Measurements from ENCODE around the gene AXIN1. TPM values are rescaled to one million over a fixed set of nuclear protein-coding genes. Genes with fewer than 3 reads are reported as not detected.

AXIN1 gene
- total RNA-seq, 1 experiment from 2014 or later = 49.8 TPM

DNA sequence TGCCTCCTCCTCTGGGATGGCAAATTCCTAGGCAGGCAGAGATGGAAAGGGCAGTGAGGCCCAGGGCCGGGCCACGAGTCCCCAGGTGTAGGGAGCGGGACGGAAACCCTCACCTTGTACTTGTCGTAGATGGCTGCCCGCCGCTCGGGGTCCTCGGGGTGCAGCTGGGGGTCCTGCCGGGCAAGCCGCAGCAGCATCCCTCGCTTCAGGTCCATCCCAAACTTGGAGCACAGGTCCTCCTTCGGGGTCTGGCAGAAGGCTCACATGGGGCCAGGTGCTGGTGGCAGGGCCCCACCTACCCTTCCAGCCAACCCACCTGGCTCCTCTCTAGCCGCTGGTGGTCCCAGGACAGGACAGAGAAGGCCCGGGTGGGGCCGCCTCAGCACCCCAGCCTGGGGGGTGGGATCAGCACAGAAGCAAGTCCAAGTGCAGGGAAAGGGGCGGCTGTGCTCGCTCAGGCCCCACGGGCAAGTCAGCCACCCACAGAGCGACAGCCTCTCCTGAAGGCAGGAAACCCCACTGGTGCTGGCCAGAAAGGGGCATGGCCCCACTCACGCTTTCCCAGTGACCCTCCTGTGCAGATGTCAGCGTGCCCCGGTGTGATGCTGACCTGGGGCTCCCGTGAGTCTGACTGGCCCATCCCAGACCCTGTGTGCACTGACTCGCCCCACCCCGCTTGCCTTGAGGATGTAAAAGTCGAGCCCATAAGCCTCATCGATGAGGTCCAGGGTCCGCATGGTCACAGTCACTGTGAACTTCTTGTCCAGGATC is 16.1 kb upstream of the AXIN1 start:
- H3K4me1 Mint-ChIP-seq (ENCODE audit: low read depth, unreplicated experiment) = no peaks in the 10 kb centered on the region
- peaks cover 58% of the 10 kb centered on the region for H3K36me3 Mint-ChIP-seq (ENCODE audit: insufficient read depth, unreplicated experiment)
- peaks cover 9% of the 10 kb centered on the region for H3K27me3 Mint-ChIP-seq (ENCODE audit: unreplicated experiment)
- DNase-seq = no peak
- TF ChIP-seq, protein P1, sequence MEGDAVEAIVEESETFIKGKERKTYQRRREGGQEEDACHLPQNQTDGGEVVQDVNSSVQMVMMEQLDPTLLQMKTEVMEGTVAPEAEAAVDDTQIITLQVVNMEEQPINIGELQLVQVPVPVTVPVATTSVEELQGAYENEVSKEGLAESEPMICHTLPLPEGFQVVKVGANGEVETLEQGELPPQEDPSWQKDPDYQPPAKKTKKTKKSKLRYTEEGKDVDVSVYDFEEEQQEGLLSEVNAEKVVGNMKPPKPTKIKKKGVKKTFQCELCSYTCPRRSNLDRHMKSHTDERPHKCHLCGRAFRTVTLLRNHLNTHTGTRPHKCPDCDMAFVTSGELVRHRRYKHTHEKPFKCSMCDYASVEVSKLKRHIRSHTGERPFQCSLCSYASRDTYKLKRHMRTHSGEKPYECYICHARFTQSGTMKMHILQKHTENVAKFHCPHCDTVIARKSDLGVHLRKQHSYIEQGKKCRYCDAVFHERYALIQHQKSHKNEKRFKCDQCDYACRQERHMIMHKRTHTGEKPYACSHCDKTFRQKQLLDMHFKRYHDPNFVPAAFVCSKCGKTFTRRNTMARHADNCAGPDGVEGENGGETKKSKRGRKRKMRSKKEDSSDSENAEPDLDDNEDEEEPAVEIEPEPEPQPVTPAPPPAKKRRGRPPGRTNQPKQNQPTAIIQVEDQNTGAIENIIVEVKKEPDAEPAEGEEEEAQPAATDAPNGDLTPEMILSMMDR (IDR thresholded peaks at IDR 0.05; ENCODE audit: unreplicated experiment) = no peak
- H3K9me3 Mint-ChIP-seq (ENCODE audit: low read depth, unreplicated experiment) = no peaks in the 10 kb centered on the region
- intact Hi-C loops (cut with micrococcal nuclease; ENCODE audit: unreplicated experiment) = no loop called here
- no TSS peak for BruUV-seq (replicated peaks)
- no peak overlapping the region for H3K27ac Mint-ChIP-seq (ENCODE audit: unreplicated experiment)
- CTCF ChIA-PET = no interaction called here
- no peak overlapping the region for H3K4me3 Mint-ChIP-seq (ENCODE audit: low read depth, unreplicated experiment)

DNA sequence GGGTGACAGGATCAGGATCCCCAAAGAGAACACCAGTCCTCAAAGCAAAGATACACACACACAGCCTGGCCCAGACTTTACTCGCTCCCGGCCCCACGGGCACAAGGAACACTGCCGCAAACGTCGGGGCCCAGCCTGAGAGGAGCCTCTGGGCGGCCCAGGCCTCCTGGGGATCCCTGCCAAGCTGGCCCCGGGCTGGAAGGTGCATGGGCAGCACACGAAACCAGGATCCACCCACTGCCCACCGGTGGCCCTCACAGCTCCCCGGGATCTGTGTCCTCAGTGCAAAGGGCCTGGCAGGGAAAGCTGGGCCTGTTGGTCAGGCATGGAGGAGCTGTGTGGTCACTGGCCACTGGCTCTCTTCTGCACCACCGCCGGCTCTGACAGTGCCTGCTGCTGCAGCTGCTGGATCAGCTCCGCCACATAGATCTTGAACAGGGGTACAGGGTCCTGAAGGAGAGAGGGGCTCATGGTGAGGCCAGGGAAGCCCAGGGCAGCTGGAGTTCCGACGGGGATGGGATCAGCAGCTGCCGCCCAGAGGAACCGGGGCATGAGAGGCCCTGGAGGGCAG is 14.9 kb upstream of the AXIN1 start:
- BruUV-seq (replicated peaks) = TSS peak; percentile 44
- no peak for DNase-seq
- CTCF ChIA-PET = no interaction called here
- Mint-ChIP-seq H3K36me3 (ENCODE audit: insufficient read depth, unreplicated experiment) (peaks cover 55% of the 10 kb centered on the region), H3K27me3 (ENCODE audit: unreplicated experiment) (peaks cover 20% of the 10 kb centered on the region), H3K4me1 (ENCODE audit: low read depth, unreplicated experiment) (no peaks in the 10 kb centered on the region), H3K27ac (ENCODE audit: unreplicated experiment) (no peak overlapping the region), H3K4me3 (ENCODE audit: low read depth, unreplicated experiment) (peak overlapping the region; percentile 21), H3K9me3 (ENCODE audit: low read depth, unreplicated experiment) (no peaks in the 10 kb centered on the region)
- TF ChIP-seq, protein P1 (IDR thresholded peaks at IDR 0.05; ENCODE audit: unreplicated experiment) = no peak
- intact Hi-C loops (cut with micrococcal nuclease; ENCODE audit: unreplicated experiment) = no loop called here

DNA sequence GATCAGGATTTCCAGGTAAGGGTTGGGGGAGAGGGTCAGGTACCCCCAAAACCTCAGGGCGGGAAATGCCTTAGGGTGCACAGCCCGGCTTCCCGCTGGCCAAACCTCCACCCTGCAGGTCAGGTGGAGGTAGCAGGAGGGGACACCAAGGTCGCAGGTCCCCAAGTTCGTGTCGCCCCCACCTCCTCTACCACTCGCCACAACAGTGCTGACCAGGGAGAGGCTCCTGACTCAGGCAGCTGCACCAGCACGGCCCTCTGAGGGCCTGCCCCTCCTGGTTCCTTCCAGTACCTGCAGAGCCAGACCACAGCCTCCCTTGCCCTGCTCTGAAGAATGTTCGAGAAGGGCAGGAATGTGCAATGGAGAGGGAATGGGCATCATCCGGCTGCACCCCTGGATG is 14.0 kb upstream of the AXIN1 start:
- no TSS peak for BruUV-seq (replicated peaks)
- Mint-ChIP-seq H3K27ac (ENCODE audit: unreplicated experiment) (no peak overlapping the region), H3K9me3 (ENCODE audit: low read depth, unreplicated experiment) (no peaks in the 10 kb centered on the region), H3K27me3 (ENCODE audit: unreplicated experiment) (peaks cover 20% of the 10 kb centered on the region), H3K4me1 (ENCODE audit: low read depth, unreplicated experiment) (no peaks in the 10 kb centered on the region), H3K4me3 (ENCODE audit: low read depth, unreplicated experiment) (no peak overlapping the region), H3K36me3 (ENCODE audit: insufficient read depth, unreplicated experiment) (peaks cover 54% of the 10 kb centered on the region)
- DNase-seq = no peak
- intact Hi-C loops (cut with micrococcal nuclease; ENCODE audit: unreplicated experiment) = no loop called here
- CTCF ChIA-PET = no interaction called here
- TF ChIP-seq, protein P1 (IDR thresholded peaks at IDR 0.05; ENCODE audit: unreplicated experiment) = no peak

DNA sequence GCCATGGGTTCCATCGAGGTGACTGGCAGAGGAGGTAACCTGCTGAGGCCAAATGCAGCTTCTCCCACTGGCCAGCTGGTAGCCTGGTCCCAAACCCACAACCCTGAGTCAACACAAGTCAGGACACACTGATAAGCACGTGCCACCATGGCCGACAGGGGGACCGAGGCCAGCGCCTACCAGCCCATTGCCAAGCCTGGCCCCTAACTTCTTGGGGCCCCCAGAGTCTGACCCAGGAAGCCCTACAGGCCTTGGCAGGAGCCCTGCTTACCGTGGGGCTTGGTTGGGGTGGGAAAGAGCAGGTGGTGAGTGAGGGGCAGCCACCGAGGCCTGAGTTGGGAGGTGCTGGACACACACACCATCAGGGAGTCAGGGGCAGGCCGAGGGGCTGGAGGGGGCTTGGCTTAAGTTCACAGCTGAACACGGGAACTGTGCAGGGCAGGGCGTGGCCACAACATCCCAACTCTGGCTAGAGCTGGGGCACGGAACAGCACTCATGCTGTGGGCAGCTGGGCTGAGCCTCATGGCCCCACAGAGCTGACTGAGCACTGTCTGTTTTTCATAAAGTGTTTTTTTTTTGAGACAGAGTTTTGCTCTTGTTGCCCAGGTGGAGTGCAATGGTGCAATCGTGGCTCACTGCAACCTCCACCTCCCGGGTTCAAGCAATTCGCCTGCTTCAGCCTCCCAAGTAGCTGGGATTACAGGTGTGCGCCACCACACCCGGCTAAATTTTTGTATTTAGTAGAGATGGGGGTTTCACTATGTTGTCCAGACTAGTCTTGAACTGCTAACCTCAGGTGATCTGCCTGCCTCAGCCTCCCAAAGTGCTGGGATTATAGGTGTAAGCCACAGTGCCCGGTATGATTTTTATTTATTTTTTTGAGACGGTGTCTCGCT is 12.3 kb upstream of the AXIN1 start:
- CTCF ChIA-PET = interaction anchor here (0.5 kb wide), 1 partner anchor 76 kb away, joined by 4 read pairs; no protein-coding TSS in a partner anchor
- TF ChIP-seq, protein P1 (IDR thresholded peaks at IDR 0.05; ENCODE audit: unreplicated experiment) = no peak
- no peak for DNase-seq
- no TSS peak for BruUV-seq (replicated peaks)
- no peak overlapping the region for H3K27ac Mint-ChIP-seq (ENCODE audit: unreplicated experiment)
- peaks cover 40% of the 10 kb centered on the region for H3K36me3 Mint-ChIP-seq (ENCODE audit: insufficient read depth, unreplicated experiment)
- intact Hi-C loops (cut with micrococcal nuclease; ENCODE audit: unreplicated experiment) = no loop called here
- H3K27me3 Mint-ChIP-seq (ENCODE audit: unreplicated experiment) = peaks cover 20% of the 10 kb centered on the region
- H3K4me1 Mint-ChIP-seq (ENCODE audit: low read depth, unreplicated experiment) = no peaks in the 10 kb centered on the region
- H3K4me3 Mint-ChIP-seq (ENCODE audit: low read depth, unreplicated experiment) = no peak overlapping the region
- no peaks in the 10 kb centered on the region for H3K9me3 Mint-ChIP-seq (ENCODE audit: low read depth, unreplicated experiment)

All from Calu3 (cell line).